T follicular helper cell (primary cell): ENCODE data around the gene DMAC1.

Source experiments
- DNase-seq: peaks from one replicate; pipeline ENCODE4 v3.0.0-alpha.2; 2020; ENCODE audit warnings: low read depth

Gene DMAC1

DNA sequence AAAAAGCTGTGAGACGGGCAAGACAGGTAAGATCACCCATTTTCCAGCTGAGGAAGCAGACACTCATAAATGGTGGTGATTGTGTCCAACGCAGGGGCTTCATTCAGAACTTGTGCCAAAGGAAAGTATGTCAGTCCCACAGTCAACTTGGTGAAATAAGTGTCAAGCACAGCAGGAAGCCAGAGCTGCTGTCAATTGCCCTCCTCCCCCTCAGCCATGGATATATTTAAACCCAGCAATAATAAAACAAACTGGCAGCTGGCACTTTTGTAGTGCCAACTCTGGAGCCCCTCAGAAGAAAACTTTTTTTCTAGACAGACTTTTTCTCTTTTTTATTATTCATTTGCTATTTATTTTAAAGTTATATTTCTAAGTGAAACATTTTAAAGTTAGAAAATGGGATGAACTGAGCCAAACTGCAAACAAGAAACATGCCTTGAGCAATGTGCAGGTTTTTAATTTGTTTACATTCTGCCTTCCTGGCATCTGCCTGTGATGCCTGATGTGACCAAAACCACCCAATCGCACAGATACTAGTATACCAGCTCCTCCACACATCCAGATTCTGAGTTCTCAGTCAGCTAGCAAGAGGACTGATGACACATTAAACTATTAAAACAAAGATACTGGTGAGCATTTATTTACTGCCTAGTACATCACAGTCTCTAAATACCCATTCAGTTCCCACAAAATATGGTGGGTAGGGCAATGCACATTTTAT, 17.0 kb downstream of the DMAC1 start:
- DNase-seq: no peak

DNA sequence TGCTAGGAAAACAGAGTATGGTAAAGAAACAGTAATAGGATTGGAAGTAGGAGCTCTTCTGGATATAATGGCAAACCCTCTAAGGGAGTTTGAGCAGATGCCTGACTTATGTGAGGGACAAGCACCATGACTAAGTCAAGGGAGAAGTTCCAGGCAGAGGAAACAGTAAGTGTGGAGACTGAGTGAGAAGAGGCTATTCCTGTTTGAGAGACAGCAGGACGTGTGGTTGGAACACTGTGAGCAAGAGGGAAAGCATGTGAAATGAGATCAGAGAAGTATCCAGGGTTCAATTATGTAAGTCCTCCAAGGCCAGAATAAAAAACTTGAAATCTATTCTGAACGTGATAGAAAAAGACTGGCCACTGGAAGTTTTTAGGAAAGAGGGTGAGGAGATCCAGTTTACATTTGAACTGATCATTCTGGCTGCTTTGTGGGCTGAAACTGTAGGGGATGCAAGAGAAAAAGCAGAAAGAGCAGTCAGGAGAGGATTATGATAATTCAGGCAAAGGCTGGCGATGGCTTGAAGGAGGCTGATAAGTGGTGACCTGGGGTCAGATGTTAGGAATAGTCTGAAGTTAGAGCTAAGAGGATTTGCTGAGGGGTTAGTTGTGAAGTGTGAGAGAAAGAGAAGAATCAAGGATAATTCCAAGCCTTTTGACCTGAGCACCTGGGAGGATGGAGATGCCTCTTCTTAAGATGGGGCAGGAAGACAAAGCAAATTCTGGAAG, 19.2 kb downstream of the DMAC1 start:
- no peak for DNase-seq

DNA sequence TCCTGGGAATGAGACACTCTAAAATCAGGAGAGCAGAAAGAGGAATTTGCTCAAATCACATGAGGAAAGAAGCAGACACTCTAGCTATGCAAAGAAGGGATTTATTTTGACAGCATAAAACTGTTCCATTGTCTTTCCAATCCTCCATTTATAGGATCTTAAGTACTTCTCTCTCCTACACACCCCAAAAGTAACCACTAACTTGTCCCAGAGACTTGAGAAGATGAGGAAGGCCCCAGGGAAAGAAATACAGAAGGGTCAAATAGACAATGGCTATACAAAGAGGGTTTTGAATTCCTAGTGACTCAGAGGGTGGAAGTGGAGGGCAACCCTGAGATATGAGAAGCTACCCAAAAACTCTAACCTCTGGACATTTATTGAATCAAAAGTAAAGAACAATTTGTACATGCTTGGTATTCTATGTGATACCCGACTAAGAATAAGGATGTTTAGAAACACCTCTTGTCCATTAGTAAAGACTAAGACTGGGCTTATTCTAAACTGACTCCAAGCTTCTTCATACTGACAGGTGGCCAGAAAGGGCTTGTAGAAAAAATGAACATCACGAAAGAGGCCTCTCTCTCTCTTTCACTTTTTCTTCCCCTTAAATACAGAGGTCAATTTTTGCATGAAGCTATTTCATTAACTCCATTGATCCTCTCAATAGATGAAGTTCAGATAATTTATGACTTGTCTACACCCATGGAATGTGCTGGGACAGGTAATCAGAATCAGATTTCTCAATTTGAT, 20.6 kb downstream of the DMAC1 start:
- DNase-seq: no peak

DNA sequence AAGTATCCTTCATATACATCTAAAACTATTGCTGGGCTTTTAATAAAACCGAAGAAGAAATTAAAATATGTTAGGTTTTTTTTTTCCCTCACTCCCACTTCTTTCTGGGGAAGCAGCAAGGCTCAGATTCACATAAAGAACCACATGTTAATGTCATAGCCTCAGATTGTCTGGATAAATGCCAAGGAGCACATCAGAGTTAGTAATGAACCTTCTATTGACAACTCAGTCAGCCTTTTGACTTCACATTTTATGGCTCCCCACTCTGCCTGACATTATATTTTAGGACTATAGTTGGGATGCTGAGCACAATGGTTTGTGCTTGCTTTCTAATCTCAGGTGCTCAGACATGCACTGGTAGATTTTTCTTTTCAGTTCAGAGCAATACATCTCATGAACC, 21.8 kb downstream of the DMAC1 start:
- no peak for DNase-seq

DNA sequence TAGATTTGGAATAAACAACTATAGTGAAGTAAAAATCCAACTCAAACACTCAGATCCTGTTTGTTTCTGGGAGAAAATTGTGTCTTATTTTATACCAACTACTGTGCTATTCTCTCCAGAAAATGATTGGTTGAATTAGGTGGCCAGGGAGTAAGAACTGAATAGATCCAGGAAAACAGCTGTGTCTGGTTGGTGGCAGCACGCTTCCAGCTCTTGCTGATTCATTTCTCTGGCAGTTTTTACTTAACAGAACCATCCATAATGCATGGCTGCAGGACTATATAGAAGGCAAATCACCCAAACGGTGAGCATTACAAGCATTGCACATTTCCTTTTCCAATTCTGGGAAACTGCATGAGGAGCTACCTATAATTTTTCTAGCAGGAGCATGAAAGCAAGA, 29.5 kb downstream of the DMAC1 start:
- DNase-seq: no peak

DNA sequence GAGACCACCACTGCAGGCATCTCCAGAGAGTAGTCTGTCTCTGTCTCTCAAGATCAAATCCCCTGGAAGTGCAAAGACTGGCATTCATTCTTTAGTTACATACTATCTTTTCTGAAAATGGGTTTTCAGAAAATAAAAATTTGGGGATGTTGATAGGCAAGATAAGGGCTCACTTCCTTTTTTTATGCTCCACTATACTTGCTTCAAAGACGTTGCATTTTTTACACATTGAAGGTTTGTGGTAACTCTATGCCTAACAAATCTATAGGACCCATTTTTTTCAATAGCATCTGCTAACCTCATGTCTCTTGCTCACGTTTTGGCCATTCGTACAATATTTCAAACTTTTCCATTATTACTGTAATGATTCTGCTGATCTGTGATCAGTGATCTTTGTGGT, 37.0 kb downstream of the DMAC1 start:
- DNase-seq: no peak

DNA sequence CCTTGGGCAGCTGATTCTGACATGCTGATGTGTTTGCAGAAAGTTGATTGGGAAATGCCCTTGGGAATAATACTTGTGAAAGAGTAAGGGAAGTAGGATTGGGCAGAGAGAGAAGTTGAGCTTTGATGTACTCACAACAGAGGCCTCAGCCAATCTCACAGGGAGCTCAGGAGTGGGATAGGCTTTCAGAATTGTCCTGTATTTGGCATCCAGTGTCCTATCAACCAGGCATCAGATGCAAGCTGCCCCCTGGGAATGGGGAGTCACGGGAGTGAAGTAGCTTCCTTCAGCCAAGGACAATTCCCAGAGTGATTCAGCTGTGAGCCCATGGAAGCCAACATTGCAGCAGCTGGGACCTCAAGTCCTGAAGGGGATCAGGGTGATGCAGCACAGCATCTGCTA, 39.6 kb downstream of the DMAC1 start:
- DNase-seq: no peak

DNA sequence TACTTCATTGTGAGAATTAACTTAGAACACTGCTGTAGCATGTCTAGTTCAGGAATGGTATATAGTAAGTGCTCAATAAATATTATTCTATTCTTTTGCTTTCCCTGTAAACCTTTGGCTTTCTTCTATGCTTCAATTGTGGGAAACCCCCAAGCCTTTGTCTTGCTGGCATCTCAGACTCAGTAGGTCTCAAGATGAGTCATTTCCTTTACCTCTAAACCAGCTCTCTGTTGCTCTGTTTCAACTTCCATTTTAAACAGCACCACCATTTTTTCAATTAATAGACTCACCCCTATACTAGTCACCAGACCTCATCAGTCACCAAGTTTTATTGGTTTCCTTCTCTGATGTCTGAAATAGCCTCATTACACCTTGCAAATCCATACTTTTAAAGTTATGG, 43.5 kb downstream of the DMAC1 start:
- DNase-seq: no peak

DNA sequence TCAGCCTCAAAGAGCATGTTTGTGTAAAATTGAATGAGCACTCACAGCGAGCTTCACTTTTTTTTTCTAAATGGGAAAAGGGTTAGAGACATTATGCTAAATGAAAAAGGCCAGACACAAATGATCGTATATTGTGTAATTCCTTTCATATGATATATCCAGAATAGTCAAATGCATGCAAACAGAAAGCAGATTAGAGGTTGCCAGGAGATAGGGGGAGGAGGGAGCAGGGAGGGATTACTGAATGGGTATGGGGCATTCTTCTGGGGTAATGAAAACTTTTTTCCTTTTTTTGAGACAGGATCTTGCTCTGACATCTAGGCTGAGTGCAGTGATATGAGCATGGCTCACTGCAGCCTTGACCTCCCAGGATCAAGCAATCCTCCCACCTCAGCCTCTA, 47.1 kb downstream of the DMAC1 start:
- no peak for DNase-seq
